Left renal pelvis (tissue), 4 donors: ENCODE results near the gene GSTCD. TPM values are rescaled to one million over a fixed set of nuclear protein-coding genes. Genes with fewer than 3 reads are reported as not detected.
"Not testable (repeated sequence)": the region's sequence is repeated elsewhere in the genome, so short reads cannot be mapped to it uniquely, and the experiment has no call there.

Experiments used
- DNase-seq, 4 donors: peaks; one replicate each; pipeline ENCODE4 v3.0.0-alpha.2; 2013; ENCODE audit warnings: low read depth in 4 of 4, low spot score in 3 of 4
- polyA plus RNA-seq, 4 donors: library from polyadenylated mRNA; unstranded; fragments of 120-200 nt; gene quantifications; one replicate each; pipeline ENCODE4 v1.2.1, GENCODE V29; 2013; ENCODE audit not compliant: insufficient read length in 4 of 4

GSTCD gene
- polyA plus RNA-seq, 4 donors: 11.2 to 18.6 (median 17.8) TPM

GRCh38 chr4:105714071-105714521 lies 5.5 kb downstream of the GSTCD start:
- DNase-seq: no peak

- DNase-seq: no peak
These were observed 6.3 kb downstream of the GSTCD start for GRCh38 chr4:105714932-105715331.

DNA sequence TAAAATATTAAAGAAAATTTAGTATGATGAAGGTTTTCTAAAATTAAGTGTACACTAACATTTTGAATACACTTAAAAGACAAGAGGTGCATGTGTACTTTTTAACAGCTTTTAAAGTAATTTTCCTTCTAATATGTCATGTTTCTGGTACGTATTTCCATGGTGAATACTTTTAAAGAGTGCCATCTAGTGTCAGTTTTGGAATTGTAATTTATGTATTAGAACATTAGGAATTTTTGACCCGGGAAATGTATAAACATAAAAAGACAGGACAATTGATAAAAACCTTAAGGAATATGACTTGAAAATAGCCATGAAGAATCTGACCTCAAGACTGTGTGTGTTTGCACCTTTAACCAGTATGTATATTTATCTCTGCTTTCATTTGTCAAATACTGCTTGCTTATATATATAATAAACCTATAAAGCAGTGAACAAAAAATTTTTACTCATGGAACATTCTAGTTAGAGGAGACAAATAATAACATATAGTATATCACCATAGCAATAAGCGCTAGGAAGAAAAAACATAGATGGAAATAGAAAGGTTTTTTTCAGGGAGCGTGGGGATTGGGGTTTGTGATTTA lies 7.2 kb downstream of the GSTCD start:
- peak in 1 of 4 donors; percentile 12 for DNase-seq

GRCh38 chr4:105719204-105719603 lies 10.6 kb downstream of the GSTCD start:
- no peak for DNase-seq

DNA sequence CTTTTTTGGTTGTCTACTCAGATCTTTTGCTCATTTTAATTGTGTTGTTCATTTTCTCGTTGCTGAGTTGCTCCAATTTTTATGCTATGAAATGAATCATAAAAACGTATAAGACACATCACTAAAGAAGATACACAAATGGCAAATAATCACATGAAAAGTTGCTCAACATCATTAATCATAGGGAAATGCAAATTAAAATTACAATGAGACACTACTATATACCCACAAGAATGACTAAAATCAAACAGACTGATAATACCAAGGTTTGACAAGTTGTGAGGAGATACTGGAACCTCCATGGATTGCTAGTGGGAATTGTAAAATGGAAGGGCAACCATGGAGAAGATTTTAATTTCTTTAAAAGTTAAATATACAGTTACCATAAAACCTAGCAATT lies 17.0 kb downstream of the GSTCD start:
- DNase-seq: no peak

DNA sequence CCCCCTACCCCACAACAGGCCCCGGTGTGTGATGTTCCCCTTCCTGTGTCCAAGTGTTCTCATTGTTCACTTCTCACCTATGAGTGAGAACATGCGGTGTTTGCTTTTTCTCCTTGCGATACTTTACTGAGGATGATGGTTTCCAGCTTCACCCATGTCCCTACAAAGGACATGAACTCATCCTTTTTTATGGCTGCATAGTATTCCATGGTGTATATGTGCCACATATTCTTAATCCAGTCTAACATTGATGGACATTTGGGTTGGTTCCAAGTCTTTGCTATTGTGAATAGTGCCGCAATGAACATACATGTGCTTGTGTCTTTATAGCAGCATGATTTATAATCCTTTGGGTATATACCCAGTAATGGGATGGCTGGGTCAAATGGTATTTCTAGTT lies 21.3 kb downstream of the GSTCD start:
- not testable (repeated sequence) for DNase-seq

DNA sequence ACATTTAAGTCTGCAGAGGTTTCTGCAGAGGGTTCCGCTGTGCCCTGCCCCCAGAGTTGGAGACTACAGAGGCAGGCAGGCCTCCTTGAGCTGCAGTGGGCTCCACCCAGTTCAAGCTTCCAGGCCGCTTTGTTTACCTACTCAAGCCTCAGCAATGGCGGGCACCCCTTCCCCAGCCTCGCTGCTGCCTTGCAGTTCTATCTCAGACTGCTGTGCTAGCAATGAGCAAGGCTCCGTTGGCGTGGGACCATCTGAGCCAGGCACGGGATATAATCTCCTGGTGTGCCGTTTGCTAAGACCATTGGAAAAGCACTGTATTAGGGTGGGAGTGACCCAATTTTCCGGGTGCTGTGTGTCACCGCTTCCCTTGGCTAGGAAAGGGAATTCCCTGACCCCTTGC lies 26.6 kb downstream of the GSTCD start:
- not testable (repeated sequence) for DNase-seq

DNA sequence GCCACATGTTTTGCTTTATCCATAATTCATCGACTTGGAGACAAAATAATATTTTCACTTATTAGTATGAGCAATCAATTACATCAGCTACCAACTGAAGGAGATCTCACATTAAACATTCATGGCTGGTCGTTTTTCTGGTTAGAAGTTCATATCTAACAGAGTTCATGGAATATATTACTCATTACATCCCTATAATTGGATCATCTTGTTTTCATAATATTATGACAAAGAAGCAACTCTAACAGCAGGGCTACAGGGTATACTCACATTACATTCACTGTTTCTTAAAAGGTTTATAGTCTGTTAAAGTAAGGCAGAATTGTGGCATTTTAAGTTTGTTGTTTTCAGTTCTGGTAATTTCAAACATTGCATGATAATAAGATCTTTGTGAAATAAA lies 33.0 kb downstream of the GSTCD start:
- DNase-seq: no peak

GRCh38 chr4:105748222-105748621 lies 39.6 kb downstream of the GSTCD start:
- DNase-seq: no peak

DNA sequence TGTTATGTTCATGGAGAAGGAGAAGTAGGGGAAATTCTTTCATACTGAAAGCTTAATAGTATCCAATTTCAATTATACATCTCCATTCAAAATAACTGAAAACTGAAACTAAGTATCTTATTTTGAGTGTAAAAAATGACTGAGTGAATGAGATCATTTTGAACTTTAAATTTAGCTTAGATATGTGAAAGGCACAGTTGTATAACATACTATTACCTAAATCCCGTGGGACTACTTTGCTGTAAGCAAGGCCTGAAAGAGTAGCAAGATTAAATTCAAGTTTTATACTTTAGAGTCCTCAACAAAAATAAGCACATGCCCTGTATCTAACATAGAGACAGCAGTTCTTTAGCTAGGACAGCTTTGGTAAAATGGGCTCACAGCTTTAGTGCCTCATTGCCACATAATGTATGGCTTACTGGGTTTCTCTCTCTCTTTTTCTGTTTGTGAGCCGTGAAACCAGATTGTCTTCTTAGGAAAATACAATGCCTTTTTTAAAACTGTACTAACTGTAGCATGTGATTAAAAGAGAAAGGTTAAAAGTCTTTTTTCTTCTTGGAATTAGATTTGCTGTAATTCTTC lies 43.2 kb downstream of the GSTCD start:
- DNase-seq: no peak

DNA sequence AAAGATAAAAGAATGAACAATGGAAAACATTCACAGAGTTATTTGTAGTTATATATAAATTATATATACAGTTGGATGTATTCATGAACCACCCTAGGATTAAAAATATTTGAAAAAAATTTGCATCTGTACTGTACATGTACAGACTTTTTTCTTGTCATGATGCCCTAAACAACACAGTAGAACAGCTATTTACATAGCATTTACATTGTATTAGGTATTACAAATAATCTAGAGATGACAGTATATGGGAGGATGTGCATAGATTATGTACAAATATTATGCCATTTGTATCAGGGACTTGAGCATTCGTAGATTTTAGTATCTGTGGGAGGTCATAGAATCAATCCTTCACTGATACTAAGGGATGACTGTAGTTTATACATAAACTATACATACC lies 44.8 kb downstream of the GSTCD start:
- no peak for DNase-seq

DNA sequence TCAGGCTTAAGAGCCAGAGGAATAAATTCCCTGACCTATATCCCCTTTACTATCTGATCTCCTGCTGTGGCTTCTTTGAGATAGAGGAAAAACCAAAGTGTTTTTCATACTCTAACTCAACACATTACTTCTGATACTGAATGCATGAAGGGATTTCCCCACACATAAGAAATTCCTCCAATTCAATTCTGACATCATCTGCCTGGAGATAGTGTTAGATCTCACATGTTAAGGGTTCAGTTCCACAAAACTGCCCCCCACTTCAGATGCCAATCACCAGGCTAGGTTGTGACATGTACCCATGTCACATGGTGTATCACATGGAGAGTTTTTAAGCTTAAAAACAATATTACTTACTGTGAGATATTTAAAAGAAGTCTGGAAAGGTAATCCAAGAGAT lies 46.8 kb downstream of the GSTCD start:
- DNase-seq: no peak

DNA sequence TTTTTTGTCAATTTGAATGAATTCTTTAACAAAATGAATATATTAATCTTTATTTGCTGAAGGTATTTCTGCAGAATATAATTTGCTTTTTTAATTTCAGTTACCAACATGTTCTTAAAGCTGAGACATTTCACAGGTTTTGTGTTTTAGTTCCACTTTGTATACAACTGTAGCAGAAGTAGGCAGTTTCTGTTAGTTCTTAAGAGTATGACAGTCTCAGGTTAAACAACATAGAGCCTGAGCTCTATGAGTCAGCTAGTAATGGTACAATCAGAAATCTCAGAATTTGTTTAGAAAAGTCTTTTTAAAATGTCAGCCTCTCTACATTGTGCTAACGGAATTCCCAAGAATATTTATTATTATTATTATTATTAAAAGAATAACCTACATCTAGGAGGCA lies 50.4 kb downstream of the GSTCD start:
- DNase-seq: no peak

GRCh38 chr4:105765690-105766407 lies 57.3 kb downstream of the GSTCD start:
- no peak for DNase-seq

DNA sequence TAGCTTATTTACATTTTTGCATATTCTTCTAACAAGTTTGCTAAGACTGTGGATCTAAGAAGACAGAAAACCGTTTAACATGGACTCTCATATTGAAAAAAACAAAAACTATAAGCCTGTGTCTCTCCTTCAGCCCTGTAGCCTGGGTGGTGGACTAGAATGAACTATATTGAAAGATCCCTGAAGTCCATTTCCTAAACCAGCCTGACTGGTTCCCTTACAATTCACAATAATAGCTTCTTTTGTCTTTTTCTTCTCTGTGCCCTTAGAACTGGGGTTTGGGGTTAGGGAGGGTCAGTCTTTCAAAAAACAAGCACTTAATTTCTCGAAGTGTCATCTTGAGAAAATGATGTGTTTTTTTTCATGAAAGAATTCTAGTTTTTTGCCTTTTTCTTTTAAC lies 59.0 kb downstream of the GSTCD start:
- no peak for DNase-seq

GRCh38 chr4:105770524-105770923 lies 61.9 kb downstream of the GSTCD start:
- not testable (repeated sequence) for DNase-seq

- DNase-seq: not testable (repeated sequence)
These were observed 63.5 kb downstream of the GSTCD start for GRCh38 chr4:105772065-105772464.

DNA sequence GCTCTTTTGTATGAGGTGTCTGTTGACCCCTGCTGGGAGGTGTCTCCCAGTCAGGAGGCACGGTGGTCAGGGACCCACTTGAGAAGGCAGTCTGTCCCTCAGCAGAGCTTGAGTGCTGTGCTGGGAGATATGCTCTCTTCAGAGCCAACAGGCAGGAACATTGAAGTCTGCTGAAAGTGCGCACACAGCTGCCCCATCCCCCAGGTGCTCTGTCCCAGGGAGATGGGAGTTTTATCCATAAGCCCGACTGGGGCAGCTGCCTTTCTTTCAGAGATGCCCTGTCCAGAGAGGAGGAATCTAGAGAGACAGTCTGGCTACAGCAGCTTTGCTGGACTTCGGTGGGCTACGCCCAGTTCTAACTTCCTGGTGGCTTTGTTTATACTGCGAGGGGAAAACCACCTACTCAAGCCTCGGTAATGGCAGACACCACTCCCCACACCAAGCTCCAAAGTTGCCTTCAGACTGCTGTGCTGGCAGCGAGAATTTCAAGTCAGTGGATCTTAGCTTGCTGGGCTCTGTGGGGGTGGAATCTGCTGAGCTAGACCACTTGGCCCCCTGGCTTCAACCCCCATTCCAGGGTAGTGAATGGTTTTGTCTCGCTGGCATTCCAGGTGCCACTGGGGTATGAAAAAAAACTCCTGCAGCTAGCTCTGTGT lies 67.3 kb downstream of the GSTCD start:
- DNase-seq: not testable (repeated sequence)

DNA sequence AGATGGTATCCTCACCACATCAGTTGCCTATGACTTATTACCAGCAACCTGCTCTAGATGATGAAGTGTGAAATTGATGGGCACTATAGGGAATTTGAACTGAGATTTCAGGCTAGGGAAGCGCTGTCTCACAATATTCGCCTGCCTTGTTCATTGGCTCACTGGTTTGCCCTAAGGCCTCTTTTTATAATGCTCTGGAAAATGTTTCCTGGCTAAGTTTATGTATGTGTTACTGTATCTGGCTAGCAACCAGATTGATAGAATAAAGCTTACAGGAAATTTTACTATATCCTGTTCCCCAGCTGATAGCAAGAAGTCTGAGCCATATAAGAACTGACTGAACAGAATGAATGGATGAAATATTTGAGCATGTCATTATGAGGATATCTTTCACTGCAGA lies 71.6 kb downstream of the GSTCD start:
- no peak for DNase-seq

DNA sequence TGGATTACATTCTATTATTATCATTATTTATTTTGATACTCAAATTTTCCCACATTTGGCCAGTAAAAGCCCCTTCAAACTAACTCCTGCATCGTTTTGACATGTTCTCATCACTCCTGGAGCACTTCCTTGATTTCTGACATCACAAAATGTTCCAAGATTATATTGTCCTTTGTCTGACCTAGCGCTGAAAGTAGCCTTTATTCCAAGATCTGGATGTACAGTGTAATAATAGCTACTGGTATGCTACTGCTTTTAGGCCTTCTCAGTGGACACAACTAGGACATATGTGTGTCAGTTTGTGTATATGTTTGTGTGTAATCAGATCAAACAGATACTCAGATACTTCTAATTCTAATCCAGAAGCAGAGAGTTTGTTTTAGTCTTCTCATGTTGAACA lies 76.2 kb downstream of the GSTCD start:
- no peak for DNase-seq

DNA sequence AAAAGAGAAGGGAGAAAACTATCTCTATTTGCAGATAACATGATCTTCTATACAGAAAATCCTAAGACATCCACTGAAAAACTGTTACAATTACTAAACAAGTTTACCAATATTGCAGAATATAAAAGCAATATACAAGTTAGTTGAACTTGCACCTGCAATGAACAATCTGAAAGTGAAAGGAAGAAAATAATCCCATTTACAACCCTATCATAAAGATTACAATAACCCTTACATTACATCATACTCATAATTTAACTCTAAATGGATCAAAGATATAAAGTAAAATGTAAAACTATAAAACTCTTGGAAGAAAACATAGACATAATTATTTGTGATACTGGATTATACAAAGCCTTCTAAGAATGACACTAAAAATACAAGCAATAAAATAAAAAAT lies 77.2 kb downstream of the GSTCD start:
- no peak for DNase-seq

- DNase-seq: no peak
These were observed 78.2 kb downstream of the GSTCD start for GRCh38 chr4:105786748-105787147.
